Measurements from ENCODE around the gene CEP85L. TPM values are rescaled to one million over a fixed set of nuclear protein-coding genes. Genes with fewer than 3 reads are reported as not detected.

Gene CEP85L
- total RNA-seq, 1 experiment from 2014 or later, result 4.9 TPM

GRCh38 chr6:118667988-118668387, 16.6 kb upstream of the CEP85L start:
- RAD21 ChIA-PET (ENCODE audit: low non-redundant PET in 1 of 2, low total read pairs in 2 of 2, uncharacterized antibody in 2 of 2, unreplicated experiment in 2 of 2), result no interaction called here
- POLR2A ChIA-PET, result interaction anchor here (1.0 kb wide), 1 partner anchor 17 kb away, joined by 3 read pairs; no protein-coding TSS in a partner anchor
- no peak for TF ChIP-seq ZNF274 (IDR thresholded peaks at IDR 0.05; ENCODE audit: low read depth, low read length)
- TF ChIP-seq MAX (IDR thresholded peaks at IDR 0.05), result no peak
- no peak for TF ChIP-seq ATF3 (IDR thresholded peaks at IDR 0.05)
- no peak for TF ChIP-seq YY1 (IDR thresholded peaks at IDR 0.05; ENCODE audit: extremely low read depth, insufficient replicate concordance, low read depth, low read length)
- TF ChIP-seq REST (IDR thresholded peaks at IDR 0.05; ENCODE audit: low read depth), result no peak
- no peak for TF ChIP-seq FOSL1 (IDR thresholded peaks at IDR 0.05; ENCODE audit: low read depth)
- TF ChIP-seq RAD21 (IDR thresholded peaks at IDR 0.05; ENCODE audit: low read depth), result no peak
- no peak for TF ChIP-seq EGR1 (IDR thresholded peaks at IDR 0.05; ENCODE audit: low read depth)
- TF ChIP-seq CBX3 (IDR thresholded peaks at IDR 0.05; ENCODE audit: low read depth), result no peak
- TF ChIP-seq ELF1 (IDR thresholded peaks at IDR 0.05; ENCODE audit: borderline replicate concordance, low read depth), result no peak
- TF ChIP-seq EZH2 (IDR thresholded peaks at IDR 0.05), result no peak
- TF ChIP-seq TCF7L2 (IDR thresholded peaks at IDR 0.05; ENCODE audit: borderline replicate concordance, extremely low read depth, insufficient read depth, insufficient read length), result no peak
- TF ChIP-seq CEBPB (IDR thresholded peaks at IDR 0.05; ENCODE audit: low read depth), result no peak
- Histone ChIP-seq H2AFZ (ENCODE audit: low read depth, low read length, poor library complexity, severe bottlenecking) (no peak overlapping the region), H3K4me3 (replicated peaks in 1 of 2; ENCODE audit: low read depth in 1 of 2, low read length in 2 of 2) (no peak overlapping the region), H3K27ac (ENCODE audit: low read depth, low read length) (no peak overlapping the region), H3K79me2 (ENCODE audit: insufficient read depth, low read length) (no peaks in the 10 kb centered on the region), H3K4me1 (ENCODE audit: control insufficient read depth in 1 of 2, insufficient read depth in 2 of 2, low read length in 2 of 2) (no peaks in the 10 kb centered on the region), H3K36me3 (ENCODE audit: control insufficient read depth in 1 of 2, insufficient read depth in 2 of 2, low read length in 2 of 2) (no peaks in the 10 kb centered on the region), H3K9me3 (ENCODE audit: control insufficient read depth in 1 of 2, insufficient read depth in 1 of 2, low read depth in 1 of 2, low read length in 2 of 2) (no peaks in the 10 kb centered on the region), H3K27me3 (ENCODE audit: insufficient read depth, low read length) (no peaks in the 10 kb centered on the region), H4K20me1 (ENCODE audit: insufficient read depth) (no peaks in the 10 kb centered on the region), H3K4me2 (ENCODE audit: low read length) (no peak overlapping the region), H3K9me2 (ENCODE audit: insufficient read depth) (no peaks in the 10 kb centered on the region), H3K9ac (ENCODE audit: low read length) (no peak overlapping the region)
- DNase-seq (ENCODE audit: low read depth, low spot score), result no peak
- no TSS peak for BruUV-seq (replicated peaks)
- CTCF ChIA-PET, result no interaction called here
- no peak for ATAC-seq
- intact Hi-C loops (cut with micrococcal nuclease), result no loop called here

Measured in HCT116 (cell line).